ENCODE measurements around the gene NTN5.
"Not testable (repeated sequence)": the region's sequence is repeated elsewhere in the genome, so short reads cannot be mapped to it uniquely, and the experiment has no call there.

NTN5 gene

DNA sequence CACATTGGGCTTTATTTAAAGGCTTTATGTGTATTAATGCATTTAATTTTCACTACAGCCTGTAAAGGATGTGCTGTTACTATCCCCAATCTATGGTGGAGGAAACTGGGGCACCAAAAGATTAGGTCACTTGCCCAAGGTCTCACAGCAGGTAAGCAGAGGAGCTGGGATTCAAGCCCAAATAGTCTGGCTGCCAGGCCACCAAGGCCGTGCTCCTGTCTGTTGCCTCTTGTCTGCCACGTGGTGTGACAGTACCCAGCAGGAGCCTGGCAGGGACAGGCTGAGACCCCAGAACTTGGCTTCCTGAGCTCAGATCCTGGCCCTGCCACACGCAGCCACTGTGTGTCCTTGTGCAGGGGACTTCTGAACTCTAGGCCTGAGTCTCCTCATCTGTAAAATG lies 4.5 kb downstream of the NTN5 start:
- no peak for DNase-seq

DNA sequence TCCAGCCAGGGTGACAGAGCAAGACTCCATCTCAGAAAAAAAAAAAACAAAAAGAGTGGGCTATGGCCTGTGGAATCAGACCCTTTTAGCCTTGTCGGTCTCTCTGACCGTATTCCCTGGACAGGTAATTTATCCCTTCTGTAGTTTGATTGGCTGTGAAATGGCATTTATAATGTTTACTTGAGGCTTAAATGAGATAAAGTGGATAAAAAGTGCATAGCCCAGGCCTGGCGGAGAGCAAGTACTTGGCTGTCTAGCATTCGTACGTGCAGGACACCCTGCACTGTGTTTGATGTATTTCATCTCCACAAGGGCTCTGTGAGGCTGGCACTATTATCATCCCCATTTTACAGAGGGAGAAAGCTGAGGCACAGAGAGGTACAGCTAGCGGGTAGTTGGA lies 7.0 kb downstream of the NTN5 start:
- no peak for DNase-seq

DNA sequence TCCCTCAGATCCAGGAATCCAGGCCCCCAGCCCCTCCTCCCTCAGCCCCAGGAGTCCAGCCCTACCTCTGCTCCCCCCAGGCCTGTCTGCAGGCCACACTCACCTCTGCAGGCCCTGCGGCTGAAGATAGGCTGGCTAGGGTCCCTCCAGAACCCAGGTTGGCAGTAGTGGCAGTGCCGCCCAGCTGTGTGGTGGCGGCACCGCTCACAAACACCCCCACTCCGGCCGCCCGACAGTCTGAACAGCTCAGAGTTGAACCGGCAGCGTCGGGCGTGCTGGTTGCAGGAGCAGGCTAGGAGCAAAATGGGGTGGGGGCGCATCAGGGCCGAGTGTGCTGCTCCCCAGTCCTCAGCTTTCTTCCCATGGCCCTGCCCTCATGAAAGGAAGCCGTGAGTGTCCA lies 8.3 kb downstream of the NTN5 start:
- no peak for DNase-seq

DNA sequence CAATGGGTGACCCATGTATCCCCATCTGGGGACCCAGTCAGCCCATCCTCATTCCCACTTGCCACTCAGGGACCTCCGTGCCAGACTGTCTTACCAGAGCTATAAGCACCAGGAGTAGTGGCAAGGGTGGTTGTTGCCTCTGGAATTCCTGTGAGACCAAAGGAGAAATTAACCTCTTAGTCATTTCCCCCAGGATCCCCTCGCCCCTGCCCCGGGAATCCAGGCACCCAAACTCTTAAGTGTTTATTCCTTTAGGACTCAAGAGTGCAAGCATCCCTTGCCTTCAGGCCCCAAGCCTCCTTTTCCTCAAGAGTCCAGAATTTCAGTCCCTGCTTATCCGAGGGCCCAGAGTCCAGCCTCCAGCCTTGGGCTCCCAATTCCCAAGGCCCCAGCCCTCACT lies 9.2 kb downstream of the NTN5 start:
- DNase-seq = no peak

DNA sequence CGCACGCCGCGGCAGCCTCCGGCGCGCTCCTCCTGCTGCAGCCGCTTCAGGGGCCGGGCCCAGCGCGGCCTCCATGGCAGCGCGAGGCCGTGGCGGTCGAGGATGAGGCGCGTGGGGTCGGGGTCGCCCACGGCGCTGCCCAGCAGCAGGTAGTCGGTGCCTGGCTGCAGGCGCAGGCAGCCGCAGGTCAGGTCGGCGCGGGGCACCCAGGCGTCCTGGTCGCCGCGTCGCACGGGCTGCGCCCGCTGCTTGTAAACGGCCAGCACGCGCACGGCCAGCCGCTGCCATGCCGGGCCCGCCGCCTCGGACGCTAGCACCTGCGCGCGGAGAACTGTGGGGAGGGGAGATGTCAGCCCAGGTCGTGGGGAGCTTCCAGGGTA lies 11.1 kb downstream of the NTN5 start:
- no peak for DNase-seq

DNA sequence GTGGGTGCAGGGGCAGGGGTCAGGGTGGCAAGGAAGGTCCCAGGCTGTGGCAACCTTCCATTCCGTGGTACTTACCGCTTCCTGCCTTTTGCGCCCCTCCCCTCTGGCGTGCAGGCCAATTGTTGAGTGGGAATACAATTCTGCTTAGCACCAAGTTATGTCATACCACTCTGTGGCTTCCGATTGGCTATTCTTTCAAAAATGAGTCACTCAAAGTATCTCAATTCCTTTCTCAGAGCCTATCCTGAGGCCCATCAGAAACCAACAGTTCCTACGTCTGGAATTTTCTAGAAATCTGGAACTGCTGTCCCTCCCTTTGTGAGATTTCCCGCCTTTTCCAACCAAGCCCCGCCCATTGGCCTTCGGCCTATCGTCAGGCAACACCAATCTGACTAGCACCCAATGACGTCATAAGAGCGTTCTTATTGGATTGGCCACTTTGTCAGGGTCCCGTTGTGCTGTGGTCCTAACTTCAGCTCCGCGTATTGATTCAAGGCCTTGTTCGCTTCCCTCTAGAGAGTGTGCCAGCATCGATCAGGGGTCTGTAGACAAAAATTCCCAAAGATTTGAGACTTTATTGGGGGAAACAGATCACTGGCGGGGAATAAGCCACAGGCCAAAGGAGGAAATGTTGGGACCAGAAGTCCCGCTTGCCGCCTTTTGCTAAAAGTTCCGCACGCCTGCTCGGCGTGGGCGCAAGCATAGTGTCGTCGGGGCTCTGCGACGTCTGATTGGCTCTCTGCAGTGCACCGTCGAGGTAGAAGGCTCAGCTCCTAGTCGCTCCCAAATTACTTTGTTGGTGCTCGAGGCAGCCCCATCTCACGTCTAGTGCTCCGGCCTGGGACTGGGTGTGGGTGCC lies 11.7 kb downstream of the NTN5 start:
- DNase-seq = peak; percentile 27 to 62

DNA sequence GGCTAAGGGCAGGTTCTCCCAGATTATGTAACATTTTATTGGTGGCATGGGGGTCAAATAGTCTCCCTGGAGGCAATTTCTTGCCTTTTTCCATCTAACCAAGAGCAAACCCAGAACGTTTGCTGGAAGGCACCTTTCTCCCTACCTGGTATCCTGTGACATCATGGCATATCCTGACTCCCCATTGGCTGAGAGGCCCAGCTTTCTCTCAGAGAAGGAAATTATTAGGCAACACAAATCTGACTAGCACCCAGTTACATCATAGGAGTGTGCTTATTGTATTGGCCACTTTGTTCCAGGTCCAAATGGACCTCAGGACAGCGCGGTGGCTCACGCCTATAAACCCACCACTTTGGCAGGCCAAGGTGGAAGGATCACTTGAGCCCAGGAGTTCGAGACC lies 13.0 kb downstream of the NTN5 start:
- no peak for DNase-seq

DNA sequence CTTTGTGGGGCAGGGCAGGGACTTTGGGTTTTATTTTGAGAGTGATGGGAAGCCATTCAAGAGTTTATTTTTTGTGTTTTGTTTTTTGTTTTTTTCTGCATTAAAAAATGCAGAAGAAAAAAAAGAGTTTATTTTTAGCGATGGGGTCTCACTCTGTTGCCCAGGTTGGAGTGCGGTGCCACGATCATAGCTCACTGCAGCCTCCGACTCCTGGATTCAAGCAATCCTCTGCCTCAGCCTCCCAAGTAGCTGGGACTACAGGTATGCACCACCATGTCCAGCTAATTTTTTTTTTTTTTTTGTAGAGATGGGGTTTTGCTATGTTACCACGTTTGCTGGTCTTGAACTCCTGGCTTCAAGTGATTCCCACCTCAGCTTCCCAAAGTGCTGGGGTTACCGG lies 14.3 kb downstream of the NTN5 start:
- no peak for DNase-seq

DNA sequence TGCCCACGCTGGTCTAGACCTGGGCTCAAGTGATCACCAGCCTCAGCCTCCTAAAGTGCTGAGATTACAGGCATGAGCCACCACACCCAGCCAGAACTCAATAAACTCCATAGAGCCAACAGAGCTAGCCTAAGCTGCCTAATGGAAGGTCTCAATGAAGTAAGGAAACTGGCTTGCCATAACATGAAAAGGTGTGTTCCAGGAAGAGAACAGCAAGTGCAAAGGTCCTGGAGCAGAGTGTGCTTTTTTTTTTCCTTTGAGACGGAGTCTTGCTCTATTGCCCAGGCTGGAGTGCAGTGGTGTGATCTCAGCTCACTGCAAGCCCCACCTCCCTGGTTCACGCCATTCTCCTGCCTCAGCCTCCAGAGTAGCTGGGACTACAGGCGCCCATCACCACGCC lies 15.0 kb downstream of the NTN5 start:
- not testable (repeated sequence) for DNase-seq

DNA sequence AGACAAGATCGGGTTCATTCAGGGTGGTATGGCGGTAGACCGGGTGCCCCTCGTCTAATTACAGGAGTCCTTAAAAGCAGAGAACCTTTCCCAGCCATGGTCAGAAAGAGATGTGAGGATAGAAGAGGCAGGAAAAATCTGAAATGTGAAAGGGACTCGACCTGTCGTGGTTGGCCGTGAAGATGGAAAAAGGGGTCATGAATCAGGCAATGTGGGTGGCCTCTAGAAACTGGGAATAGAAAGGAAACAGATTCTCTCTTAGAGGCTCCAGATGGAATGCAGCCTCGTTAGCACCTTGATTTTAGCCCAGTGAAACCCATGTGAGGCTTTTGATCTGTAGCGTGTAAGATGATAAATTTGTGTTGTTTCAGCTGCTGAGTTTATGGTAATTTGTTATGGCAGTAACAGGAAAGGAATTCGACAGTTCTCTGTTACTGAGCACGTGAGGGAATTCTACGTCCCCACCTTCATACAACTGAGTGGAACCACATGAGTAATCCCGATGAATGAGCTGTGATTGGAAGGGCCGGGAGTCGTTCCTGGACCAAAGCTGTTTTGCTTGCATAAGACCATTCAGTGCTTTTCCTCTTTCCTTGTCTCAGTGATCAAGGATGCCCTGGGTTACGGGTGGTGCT lies 15.9 kb downstream of the NTN5 start:
- DNase-seq = no peak

DNA sequence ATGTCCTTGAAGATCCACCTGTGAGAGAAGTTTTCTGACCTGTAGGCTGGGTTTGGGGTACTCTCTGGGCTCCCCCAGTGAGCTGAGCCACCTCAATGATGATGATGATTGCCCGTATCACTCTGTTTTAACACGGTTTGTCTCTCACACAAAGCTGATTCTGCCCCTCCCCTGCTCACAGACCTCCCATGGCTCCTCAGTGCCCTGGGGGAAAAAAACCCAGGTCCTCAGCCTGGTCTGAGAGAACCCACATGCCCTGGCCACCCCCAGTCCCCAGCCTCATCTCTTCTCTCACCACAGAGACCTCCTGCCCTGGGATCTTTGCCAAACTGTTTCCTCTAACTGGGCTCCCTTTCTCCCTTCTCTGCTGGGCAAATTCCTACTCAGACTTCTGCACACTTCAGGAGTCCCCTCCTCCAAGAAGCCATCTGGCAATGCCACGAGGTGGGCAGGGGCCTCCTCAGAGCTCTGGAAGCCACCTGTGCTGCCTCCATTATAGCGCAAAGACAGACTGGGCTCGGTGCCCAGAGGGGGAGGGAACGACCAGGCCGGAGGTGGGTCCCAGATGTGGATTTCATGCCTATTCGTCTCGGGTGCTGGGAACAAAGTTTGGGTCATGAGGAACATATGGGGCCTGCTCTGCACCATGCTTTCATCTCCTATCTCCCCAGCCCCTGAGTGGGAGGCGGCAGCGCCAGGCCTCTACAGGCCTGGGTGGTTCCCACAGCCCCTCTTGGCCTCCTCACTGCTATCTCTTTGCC lies 18.3 kb downstream of the NTN5 start:
- no peak for DNase-seq

DNA sequence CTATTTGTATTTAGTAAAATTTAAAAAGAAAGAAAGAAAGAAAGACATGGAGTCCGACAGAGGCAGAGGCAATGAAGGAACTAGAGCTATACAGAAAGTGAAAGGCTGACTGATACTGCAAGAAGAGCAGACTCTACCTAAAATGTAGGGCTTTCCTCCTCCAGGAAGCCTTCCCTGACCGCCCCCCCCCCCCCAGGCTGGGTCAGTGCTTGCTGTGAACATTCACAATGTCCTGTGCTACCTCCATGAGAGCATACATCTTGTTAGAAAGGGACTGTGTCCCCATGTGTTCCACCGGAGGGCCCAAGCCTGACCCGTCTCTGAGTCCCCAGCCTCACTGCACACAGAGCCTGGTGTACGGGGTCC lies 21.2 kb downstream of the NTN5 start:
- DNase-seq = no peak

DNA sequence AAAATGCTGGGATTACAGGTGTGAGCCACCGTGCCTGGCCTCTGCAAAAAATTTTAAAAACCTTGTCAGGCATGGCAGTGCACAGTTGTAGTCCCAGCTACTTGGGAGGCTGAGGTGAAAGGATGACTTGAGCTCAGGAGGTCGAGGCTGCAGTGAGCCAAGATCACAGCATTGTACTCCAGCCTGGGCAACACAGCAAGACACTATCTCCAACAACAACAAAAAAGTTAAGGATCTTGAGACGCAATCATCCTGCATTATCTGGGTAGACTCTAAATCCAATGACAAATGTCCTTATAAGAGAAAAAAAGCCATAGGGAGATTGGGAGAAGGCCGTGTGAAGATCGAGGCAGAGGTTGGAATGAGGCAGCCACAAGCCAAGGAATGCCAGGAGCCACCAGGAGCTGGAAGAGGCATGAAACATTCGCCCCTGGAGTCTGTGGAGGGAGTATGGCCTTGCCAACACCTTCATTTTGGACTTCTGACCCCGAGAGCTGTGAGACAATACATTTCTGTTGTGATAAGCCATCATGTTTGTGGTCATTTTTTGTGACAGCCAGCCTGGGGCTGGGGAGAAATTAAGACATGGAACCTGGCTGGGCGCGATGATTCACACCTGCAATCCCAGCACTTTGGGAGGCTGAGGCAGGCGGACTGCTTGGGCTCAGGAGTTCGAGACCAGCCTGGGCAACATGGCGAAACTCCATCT lies 21.7 kb downstream of the NTN5 start:
- DNase-seq = no peak

DNA sequence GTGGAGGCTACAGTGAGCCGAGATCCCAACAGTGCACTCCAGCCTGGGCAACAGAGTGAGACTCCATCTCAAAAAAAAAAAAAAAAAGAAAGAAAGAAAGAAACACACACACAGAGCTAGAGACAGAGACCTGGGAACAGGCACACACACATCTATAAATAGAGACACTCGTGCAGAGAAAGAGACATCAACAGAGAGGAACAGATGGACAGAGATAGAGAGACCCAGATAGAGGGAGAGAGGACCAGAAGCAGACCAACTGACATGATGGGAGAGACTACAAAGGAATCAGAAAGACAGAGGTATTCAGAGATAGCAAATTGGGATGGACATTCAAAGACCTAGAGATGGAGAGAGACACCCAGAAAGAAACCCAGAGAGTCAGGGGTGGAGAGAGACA lies 24.7 kb downstream of the NTN5 start:
- DNase-seq = no peak

DNA sequence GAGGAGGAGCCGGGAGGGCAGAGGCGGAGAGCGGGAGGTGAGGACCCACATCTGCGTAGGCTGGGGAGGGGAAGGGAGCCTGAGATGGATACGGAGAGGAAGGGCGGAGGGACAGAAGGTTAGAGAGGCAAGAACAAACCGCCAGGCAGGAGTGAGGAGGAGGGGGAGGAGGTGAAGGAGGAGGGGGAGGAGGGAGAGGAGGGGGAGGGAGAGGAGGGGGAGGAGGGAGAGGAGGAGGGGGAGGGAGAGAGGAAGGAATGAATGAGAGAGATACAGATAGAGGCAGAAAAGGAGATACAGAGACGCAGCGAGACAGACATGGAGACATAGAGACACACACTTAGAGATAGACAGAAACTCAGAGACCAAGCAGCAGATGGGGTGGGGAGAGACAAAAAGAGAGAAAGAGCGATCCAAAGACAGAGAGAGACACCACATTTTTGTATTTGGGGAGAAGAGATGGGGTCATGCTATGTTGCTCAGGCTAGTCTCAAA lies 26.0 kb downstream of the NTN5 start:
- DNase-seq = no peak

DNA sequence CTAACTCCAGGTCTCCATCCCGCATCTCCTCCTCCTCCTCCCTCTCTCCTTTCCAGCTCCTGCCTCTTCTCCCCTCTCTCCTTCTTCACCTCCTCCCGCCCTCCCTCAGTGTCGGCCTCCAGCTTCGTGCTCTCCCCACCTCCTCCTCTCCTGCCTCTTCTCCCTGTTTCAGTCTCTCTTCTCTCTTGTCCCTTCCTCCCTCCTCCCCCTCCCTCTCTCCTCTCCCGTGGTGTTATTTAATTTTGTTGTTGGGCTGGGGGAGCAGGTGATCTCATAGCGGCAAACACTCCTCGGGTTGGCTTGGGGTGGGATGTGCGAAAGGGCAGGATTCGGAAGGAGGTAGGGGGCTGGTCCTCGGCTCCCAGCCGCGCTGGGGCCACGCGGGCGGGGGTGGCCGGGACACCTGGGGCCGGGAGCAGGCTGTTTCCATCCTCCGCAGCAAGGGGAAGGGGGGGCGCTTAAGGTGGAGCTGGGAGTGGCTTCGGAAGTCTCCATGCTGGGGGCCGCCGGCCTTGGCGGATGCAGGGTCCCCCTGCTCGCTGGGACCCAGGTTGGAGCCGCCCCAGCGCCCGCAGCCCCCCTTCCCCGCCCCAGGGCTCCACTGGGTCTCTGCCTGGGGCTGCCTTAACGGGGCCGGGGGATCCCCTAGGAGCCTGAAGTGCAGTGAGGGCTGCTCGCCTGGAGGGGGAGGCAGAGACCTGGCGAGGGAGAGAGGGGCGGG lies 26.7 kb downstream of the NTN5 start, which contains the start of gene CA11:
Gene CA11, minus strand, starts transcription at position 187 of the 721 bp plus-strand sequence. CDS start 555 bp downstream, outside the sequence.
- DNase-seq = peak; percentile 91 to 93

DNA sequence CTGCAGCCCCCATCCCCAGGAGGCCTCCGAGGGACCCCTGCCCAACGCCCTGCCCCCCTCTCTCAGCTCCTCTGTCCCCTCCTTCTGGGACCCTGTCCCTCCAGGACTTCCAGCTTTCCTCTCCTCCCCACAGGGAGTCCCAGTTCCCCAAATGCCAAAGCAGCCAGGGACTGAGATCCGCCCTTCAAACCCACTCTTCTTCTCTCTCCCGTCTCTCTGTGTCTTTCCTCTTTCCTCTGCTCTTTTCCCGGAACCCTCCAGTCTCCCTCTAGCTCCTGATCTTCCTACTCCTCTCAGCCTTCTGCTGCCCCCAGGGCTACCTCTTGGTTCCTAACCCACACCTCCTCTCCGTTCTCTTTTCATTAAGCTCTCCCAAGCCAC lies 27.2 kb downstream of the NTN5 start:
- no peak for DNase-seq

DNA sequence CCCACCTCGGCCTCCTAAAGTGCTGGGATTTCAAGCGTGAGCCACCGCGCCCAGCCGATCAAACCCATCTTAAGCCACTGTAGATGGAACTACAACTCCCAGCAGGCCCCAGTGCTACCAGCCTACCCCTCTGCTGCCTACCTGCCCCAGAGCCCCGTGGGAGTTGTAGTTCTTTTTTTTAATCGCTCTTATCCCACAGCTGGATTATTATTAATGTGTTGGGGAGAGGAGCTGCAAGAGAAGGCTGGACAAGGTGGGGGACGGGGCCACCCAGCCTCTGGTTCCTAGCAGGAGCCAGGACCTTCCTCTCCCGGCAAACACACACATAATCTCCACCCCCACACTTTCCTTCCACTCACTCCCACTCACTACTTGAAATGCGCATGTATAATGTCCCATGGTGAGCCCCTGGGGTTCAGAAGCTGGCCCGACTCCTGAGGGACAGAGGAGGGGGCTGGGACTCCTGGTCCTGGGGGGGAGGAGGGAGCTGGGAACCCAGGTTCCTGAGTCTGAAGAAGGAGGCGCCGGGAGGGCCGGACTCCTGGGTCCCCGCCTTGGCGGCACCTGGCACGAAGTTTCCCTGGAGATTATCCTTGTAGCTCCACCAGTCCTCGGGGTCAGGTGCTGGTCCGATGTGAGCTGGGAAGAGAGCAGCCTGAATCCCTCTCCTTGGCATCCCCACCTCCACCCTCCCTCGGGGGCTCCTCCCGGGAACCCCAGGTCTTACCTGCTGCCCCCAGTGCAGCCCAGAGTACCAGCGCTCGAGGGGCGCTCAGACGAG lies 27.8 kb downstream of the NTN5 start:
- peak; percentile 48 to 50 for DNase-seq

DNA sequence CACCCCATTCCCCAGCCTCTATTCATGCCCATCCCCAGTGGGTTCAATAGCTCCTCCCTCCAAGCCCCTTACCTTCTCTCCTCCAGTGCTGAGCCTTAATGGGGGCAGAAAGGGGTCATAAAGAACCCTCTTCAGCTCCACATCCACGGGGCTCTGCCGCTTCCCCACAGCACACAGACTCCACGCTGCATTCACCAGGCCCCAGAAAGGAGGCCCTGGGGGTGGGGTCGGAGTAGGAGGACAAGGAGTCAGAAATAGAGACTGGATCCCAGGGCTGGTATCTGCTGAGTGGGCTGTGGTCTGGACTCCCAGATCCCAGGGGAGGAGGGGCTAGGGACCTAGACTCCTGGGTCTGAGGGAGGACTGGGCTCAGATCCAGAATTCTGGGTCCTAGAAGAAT lies 28.5 kb downstream of the NTN5 start:
- DNase-seq = no peak

DNA sequence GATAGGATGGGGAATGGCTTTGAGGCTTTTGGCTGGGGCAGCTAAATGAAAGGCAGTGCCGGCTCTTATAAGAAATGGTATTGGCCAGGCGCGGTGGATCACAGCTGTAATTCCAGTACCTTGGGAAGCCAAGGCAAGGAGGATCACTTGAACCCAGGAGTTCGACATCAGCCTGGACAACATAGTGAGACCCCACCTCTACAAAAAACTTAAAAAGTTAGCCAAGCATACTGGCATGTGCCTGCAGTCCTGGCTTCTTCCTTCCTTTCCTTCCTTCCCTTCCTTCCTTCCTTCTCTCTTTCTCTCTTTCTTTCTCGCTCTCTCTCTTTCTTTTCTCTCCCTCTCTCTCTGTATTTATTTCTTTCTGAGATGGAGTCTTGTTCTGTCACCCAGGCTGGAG lies 30.0 kb downstream of the NTN5 start:
- no peak for DNase-seq

DNA sequence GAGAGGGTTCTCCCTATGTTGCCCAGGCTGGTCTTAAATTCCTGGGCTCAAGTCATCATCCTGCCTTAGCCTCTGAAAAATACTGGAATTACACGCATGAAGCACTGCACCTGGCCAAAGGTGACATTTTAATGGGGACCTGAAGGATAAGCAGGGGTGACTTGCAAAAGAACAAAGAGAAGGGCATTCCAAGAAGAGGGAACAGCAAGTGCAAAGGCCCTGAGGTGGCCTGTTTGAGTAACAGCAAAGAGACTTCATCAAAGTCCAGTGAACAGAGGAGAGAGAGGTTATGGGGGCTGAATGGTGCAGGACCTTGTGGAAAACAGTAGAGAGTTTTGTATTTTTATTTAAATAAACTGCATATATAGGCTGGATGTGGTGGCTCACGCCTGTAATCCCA lies 31.0 kb downstream of the NTN5 start:
- DNase-seq = no peak

Measured in NCI-H187 (cell line).